Pulmonary artery endothelial cell (primary cell): ENCODE data around the gene MAPK4. TPM values are rescaled to one million over a fixed set of nuclear protein-coding genes. Genes with fewer than 3 reads are reported as not detected.

ENCODE experiments used
- DNase-seq: peaks from one replicate; pipeline ENCODE4 v3.0.0-alpha.2; 2011; ENCODE audit warnings: low read depth, low spot score
- total RNA-seq: library from RNA; depleted of rRNA; stranded (reverse); fragments of >200 nt; gene quantifications from 2 replicates; pipeline ENCODE4 v1.2.3, GENCODE V29; 2014

The MAPK4 gene
- total RNA-seq, 1 donor from 2014 or later, result not detected

- no peak for DNase-seq
These were observed 93.7 kb downstream of the MAPK4 start for GRCh38 chr18:50653402-50654093.

- DNase-seq, result no peak
These were observed 94.3 kb downstream of the MAPK4 start for GRCh38 chr18:50654211-50654610.

- DNase-seq, result no peak
These were observed 95.0 kb downstream of the MAPK4 start for GRCh38 chr18:50654658-50655550.

DNA sequence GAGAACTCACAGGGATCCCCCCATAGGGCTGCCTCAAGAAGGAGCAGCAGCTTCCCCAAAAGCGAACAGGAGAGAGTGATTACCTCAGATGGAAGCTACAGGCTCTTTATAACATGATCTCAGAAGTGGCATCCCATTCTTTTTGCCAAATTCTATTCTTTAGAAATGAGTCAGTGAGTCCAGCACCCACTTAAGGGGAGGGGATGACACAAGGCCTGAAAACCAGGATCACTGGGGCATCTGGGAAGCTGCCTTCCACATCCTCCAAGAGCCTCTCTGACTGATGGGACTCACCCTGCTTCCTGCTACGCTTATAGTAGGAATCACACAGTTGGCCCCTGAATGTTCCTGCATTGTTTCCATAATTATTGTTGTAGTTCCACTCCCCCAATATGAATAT, 96.5 kb downstream of the MAPK4 start:
- DNase-seq, result no peak

- DNase-seq, result no peak
These were observed 97.1 kb downstream of the MAPK4 start for GRCh38 chr18:50656841-50657470.

DNA sequence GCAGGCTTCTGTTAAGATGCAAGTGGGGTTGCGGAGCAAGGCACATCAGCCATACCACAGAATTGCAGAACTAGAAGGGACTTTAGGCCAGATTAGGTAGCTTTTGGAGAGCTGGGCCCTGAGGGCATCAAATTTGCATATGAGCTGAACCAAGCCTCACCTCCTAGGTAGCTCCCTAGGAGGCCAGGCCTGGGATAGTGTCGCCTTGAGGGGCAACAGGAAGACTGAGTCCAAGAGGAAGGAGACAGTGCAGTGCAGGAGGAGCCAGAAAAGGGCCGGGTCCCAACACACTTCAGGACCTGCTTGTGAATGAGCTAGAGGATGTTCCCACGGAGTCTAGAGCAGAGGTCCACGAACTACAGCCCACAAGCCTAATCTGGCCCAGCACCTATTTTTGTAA, 98.7 kb downstream of the MAPK4 start:
- DNase-seq, result no peak

- DNase-seq, result no peak
These were observed 99.5 kb downstream of the MAPK4 start for GRCh38 chr18:50659091-50660003.

DNA sequence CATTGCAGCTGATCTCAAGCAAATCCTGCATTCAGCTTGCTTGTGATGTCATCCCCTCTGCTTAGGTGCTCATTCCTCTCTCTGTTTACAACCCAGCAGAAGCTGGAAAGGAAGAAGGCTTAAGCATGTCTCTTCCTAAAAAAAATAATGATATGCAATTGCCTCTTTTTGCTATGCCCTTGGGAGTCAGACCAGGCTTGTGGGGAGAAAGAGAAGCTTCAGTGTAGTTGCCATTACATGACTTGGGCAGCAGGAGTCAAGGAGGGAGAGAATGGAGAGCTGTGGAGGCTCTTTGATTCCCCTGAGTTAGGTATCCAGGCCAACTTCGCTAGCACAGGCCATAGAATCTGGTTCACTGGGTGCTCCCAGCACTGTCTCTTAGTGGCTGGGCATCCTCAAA, 101.1 kb downstream of the MAPK4 start:
- DNase-seq, result no peak

GRCh38 chr18:50662177-50662576, 102.3 kb downstream of the MAPK4 start:
- no peak for DNase-seq

DNA sequence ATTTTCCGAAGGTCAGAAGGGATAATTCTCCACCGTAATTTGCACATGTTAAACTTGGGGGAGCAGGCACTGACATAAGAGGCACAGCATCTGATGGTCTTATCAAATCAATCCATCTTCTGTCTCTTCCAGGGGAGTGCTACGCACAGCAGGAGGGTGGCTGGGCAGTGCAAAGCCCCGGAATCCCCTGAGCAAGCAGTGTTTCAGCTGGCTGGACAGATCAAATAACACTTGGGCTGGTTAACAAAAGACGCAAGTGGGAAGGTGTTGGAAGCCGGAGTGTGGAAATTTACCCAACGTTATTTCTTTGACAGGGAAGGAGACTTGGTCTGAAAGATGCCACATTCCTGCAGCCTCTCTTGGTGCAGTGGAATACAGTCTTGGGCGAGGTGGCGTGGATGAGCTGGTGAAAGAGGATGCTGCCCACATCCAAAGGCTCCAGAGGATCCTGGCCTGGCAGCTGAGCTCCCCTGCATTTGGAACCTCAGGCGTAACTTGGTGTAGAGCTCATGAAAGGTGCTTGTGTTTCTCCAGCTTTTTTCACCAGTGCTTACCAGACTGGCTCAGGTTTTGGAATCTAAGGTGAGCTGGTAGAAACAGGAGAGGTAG, 103.0 kb downstream of the MAPK4 start:
- no peak for DNase-seq

GRCh38 chr18:50663626-50664441, 103.9 kb downstream of the MAPK4 start:
- no peak for DNase-seq

GRCh38 chr18:50665015-50665414, 105.1 kb downstream of the MAPK4 start:
- no peak for DNase-seq

GRCh38 chr18:50665519-50665918, 105.6 kb downstream of the MAPK4 start:
- DNase-seq, result no peak

DNA sequence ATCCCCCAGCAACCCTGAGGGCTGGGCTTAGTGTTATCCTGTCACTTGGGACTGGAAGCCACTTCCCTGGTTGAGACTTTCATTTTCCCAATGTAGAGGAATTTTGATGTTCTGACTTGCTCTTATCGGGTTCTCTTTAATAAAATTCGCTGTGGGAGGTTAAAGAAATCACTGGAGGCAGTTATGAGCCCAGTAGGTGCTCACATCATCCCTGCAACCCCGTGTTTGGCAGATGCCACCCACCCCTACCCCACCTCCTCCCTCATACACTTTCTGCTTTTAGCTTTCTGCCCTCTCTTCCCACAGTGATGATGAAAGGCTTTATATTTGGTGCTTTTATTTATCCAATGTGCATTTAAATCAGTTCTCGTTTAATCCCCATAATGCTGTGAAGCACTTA, 106.6 kb downstream of the MAPK4 start:
- DNase-seq, result no peak

- no peak for DNase-seq
These were observed 111.5 kb downstream of the MAPK4 start for GRCh38 chr18:50671376-50671775.

GRCh38 chr18:50674307-50674980, 114.6 kb downstream of the MAPK4 start:
- no peak for DNase-seq

- no peak for DNase-seq
These were observed 115.2 kb downstream of the MAPK4 start for GRCh38 chr18:50675043-50675442.

- DNase-seq, result no peak
These were observed 118.8 kb downstream of the MAPK4 start for GRCh38 chr18:50678651-50679050.

GRCh38 chr18:50679056-50679455, 119.2 kb downstream of the MAPK4 start:
- DNase-seq, result no peak
